HG02981 (cell line): ENCODE measurements around the gene C2orf76.

ENCODE experiments used
- ATAC-seq: cut with Tn5 transposase; IDR thresholded peaks from one replicate; pipeline ENCODE4 v1.9.1; 2021; ENCODE audit warnings: mild to moderate bottlenecking, moderate library complexity; ENCODE audit not compliant: unreplicated experiment

Gene C2orf76

DNA sequence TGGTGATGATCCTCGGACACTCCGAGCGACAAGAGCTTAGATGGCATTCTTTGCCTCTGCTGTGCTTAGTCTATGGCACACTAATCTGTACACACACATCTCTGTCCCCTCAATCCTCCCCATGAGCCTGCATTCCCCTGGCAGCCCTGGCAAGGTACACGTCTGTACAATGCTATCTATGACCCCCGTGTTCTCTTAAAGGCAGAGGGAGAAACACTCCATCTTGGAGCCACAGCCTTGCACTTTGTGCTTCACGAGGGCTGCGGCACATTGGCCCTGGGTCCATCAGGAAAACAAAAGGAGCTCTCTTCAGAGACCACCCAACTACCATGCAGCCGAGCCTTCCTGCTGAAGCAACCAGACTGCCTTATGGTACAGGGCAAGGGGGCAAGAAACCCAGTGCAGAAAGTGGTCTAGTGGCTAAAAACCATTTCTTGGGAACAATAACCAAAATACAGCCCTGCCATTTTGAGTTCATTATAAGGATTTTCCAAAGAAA lies 100.5 kb downstream of the C2orf76 start:
- no peak for ATAC-seq

DNA sequence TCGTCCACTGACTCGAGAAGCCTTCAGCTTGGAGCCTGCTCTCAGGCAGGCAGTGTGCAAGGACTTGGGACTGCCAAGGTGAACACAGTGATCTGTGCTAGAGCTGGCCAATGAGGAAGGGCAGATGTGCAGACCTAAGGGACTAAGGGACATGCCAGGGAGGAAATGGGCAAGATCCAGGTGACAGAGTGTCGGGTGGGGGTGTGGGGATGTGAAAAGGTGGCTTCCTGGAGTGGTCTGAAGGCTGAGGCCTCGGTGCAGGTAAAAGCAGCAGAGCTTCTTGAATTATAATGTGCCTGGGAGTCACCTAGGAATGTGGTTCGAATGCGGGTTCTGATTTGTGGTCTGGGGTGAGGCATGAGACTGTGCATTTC lies 101.0 kb downstream of the C2orf76 start:
- ATAC-seq: no peak

DNA sequence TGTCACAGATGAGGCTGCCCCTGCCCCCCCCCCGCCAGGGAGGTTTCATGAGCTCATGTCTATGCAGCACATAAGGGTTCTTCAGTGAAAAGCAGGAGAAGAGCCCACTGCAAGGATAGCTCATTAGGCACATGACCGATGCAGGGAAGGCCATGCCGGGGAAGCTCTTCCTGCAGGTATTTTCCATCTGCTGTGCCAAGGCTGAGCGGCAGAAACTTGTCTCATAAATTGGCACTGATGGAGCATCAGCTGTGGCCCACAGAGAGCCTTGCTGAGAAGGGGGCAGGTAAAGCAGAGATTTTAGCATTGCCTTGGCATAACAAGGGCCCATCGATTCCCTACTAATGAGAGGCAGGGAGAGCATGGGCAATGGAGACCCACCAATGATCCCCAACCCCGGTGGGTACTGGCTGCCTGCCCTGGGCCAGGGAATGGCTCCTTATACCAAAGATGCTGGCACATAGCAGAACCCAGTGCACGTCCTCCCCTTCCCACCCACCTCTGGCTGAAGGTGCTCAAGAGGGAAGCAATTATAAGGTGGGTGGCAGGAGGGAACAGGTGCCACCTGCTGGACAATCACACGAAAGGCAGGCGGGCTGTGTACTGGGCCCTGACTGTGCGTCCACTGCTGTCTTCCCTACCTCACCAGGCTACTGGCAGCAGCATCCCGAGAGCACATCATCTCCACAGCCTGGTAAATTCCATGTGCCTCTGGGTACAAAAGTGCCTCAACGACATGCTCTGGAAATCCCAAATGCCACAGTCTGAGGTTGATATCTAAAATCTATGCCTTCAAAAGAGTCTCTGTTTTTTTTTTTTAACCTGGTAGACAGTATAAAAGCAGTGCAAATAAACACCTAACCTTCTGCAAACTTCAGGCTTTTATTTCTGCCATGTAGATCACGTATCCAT lies 101.6 kb downstream of the C2orf76 start:
- peak; percentile 96 for ATAC-seq

DNA sequence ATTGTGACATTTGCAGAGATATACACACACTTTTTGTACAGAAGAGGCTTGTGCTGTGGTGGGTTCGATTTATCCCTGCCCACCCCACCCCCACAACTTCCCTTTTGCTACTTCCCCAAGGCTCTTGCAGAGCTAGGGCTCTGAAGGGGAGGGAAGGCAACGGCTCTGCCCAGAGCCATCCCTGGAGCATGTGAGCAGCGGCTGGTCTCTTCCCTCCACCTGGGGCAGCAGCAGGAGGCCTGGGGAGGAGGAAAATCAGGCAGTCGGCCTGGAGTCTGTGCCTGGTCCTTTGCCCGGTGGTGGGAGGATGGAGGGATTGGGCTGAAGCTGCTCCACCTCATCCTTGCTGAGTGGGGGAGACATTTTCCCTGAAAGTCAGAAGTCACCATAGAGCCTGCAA lies 103.0 kb downstream of the C2orf76 start:
- ATAC-seq: no peak

DNA sequence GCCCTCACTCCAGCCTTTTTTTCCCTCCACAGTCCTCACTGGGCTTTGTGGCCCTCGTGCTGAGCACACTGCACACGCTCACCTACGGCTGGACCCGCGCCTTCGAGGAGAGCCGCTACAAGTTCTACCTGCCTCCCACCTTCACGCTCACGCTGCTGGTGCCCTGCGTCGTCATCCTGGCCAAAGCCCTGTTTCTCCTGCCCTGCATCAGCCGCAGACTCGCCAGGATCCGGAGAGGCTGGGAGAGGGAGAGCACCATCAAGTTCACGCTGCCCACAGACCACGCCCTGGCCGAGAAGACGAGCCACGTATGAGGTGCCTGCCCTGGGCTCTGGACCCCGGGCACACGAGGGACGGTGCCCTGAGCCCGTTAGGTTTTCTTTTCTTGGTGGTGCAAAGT lies 103.6 kb downstream of the C2orf76 start:
- ATAC-seq: no peak

DNA sequence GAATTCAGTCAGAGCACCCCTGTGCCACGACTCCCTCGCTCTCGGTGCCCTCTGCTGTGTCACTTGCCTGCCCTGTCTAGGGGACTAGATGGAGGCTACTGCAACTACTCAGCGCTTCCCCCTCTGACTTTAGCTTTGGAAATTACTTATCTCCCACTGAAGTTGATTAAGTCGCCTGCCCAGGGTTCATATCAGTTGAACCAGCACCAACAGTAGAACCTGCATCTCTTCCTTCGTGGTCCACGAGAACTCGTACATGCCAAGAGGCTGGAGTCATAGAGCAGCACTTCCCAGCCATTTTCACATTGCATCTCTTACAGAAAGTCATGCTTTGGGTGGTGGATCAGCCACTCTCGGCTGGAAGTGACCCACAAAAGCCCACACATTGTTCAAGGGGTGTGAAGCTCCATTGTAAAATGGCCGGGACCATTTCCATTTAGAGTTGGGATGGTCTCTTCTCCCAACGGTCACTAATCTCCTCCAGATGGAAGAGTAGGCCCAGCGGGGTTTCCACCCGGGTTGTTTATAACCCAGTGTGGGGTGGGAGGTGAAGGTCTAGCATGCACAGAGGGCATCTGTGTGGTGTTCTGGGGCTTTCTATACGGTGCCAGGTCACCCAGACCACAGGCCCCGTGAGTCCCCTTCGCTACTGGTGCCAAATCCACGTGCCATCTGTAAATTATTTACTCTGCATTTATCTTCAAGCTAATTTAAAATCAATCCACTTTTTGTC lies 105.0 kb downstream of the C2orf76 start:
- no peak for ATAC-seq

DNA sequence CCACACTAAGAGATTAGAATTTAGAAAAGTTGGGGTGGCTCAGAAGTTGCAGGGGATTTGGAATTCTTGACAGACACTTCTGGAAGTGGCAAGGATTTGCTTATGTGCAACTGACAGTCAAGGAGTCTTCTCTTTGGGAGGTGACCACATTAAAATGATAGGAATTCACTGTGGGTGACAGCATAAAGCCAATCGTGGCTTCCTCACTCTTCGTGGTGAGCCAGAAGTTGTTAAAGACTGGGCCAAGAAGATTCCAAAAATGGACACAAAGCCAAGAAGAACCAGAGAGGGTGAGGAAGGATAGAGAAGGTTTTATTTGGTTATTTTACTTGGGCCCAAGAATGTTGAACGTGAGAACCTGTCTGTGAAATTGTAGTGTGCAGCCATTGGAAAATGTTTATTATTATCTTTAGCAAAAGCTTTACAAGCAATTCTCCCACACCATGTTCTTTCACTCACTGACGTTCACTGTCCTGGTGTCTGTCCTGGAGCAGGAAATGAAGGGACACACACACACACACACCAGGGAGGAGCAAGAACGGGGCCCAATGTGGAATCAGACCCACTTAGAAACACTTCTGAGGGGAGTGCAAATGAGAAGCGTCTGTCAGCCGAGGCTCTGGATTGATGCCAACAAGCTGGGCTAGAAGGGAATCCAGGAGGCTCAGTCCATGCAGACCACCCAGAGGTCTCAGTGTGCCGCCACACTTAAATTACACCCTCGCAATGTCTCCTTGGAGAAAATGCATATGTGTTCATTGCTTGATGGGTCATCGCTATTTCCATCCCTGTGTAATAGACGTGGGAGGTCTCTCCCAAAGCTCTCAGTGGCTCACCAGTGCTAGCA lies 105.8 kb downstream of the C2orf76 start:
- no peak for ATAC-seq

DNA sequence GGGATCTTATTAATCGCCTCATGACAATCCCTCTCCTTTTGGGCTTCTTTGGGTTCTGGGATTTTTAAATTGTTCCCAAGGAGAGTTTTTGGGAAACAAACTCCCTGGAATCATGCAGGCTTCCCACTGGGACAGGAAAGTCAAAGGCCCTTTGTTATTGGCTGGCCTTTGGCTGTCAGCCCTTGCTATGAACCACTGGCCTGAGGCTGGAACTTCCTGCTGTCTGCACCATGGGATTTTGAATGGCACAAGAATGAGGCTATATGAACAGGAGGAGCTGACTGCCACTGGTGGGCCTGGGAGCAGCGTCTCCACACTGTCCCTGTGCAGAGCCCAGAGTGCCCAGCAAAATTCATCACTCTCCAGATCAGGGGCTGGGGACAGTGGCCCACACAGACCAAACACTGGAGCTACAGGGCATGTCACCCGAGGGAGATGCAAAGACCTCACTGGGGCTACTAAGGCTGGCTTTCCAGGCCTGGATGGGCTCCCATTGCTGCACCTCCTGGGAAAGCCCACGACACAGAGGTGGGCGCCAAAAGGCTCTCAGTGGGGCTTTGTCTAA lies 107.3 kb downstream of the C2orf76 start:
- ATAC-seq: no peak

DNA sequence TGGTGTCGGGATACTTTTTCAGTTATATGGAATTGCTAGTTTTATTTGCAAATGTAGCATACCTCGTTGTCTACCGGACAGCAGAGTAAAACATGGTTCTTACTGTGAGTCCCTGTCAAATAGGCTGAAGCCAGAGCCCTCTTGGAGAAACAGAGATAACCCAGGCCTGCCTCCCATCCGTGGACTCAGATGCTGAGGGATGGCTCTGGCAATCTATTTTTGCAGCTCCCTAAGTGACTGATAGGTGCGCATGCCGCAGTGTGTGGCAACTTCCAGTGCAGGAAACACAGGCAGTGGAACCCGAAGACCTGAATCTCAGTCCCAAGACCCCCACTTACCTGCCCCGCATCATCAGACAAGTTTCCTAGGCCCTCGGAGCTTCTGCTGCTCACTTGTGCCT lies 109.4 kb downstream of the C2orf76 start:
- no peak for ATAC-seq

DNA sequence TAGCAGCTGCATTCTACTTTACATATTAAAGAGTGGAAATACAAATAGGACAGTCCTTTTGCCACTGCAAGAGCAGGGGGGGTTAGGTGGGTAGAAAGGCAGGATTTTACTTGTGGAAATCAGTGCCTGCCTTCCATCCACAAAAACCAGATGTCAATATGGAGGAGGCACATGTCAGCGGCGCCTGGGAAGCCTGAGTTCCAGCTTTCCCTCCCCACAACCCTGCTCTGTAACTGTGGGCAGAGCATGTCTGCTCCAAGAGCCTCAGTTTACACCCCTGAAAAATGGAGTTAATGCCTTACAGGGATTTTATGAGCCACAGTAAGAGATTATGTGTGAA lies 110.1 kb downstream of the C2orf76 start:
- ATAC-seq: no peak

DNA sequence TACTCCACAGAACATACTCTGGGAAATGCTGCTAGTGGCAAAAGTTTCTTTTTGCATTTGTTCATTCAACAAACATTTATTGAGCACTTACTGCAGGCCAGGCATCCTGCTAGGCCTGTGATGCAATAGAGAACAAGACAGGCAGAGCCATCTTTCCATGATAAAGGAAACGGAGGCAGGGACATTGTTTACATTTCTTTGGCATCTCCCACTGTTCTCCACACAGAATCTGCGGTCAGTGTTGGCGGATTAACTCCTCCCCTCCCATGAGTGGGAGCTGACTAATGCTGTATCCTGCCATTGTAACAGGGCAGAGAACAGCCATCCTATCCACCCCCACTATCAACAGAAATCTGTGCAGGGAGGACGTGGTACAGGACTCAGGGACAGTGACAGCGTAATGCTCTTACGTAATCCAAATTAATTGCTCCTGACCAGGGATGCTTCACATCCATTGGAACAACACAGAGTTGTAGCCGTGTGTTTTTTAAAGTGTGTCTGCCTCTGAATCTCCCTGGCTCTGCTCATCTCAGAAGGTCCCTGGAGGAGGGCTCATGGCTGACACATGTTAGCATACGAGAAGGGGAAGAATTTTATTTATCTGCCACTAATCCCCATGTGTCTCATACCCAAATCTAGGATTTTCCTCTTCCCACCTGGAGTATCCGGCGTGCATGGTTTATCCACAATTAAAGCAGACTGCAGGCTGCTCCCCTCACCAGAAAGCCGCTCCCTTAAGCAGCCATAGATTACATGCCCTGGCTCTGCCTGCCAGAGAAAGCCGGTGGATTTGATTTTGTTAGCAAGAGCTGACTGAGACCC lies 110.7 kb downstream of the C2orf76 start:
- ATAC-seq: no peak

DNA sequence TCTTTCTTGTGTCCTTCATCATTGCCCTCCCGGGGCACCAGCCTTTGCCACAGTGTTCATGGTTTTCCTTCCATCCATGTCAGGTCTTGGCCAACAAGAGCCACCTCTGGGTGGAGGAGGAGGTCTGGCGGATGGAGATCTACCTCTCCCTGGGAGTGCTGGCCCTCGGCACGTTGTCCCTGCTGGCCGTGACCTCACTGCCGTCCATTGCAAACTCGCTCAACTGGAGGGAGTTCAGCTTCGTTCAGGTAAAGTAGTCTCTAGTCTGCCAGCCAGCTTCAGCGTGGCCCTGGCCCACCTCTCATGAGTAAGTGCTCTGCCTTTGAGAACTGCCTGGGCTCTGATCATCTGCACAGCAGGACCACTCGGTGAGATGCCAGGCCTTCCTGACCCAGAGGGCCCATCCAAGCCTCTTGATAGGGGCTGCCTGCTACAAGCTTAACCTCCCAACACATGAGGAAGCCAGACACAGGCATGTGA lies 112.0 kb downstream of the C2orf76 start:
- ATAC-seq: no peak

DNA sequence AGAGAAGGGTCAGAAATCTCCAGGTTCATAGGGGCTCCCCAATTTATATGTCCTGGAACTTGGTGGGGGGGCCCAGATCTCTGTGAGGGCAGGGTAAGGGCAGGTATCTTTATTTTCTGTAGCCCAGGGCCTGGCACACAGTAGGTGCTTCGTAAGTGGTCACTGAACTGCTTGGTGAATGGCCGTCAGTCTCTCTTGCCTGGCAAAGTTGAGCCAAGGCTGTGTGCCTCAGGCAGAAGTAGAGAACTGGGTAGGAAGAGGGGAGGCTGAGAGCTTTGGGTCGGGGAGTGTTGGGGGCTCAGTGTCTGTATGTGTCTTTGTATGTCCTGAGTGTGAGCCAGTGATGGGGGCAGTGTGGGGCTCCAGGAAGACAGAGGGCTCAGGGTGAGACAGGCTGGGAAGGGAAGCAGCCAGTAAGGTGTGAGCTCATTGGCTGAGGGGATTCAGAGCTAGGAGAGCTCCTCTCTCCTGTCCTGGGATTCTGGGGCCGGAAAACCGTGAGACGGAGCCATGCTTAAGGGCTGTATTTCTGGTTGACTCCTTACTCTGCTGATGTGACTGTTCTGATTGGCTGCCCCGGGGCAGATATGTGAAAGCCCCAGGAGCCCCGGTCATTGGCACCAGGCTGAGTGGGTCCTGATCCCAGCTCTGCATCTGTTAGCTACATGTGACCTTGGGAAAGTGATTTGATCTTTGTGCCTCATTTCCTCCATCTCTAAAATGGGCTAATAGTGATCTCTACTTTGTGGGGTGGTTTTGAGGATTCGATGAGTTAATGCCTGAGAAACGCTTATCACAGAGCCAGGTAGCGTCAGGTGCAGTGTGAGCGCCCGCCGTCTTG lies 112.7 kb downstream of the C2orf76 start:
- ATAC-seq: no peak

DNA sequence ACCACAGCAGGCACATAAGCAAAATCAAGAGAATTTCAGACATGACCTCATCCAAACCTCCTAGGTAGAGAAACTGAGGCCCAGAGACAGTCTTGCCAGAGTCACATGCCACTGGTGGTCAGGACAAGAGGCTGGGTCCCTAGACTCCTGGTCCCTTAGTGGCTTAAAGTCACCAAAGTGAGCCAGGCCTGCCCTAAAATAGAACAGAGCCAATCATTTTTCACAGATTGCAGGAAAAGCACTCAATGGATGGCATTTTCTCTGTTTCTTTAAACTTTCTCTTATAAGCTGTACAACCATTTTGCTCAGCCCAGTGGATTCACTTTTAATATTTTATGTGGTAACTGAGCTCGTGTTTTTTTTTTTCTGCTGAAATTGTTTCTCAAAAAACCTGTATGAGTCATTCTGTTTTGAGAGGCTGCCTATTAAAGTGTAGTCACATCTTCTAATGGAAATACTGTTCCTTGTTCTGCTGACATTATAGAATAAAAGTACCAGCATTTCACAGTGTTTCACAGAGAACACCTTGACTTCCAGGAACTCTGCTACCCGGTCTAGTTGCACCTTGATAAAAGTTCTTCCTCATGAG lies 113.4 kb downstream of the C2orf76 start:
- no peak for ATAC-seq
